Kidney (tissue), 14 donors: ENCODE results near the gene WWOX. TPM values are rescaled to one million over a fixed set of nuclear protein-coding genes. Genes with fewer than 3 reads are reported as not detected.

Experiments
- DNase-seq, 5 donors: peaks; one replicate each; pipeline ENCODE4 v3.0.0-alpha.2; 2013 to 2020
- FAIRE-seq: peaks from 2 replicates; lab custom pipeline; 2012; peaks lifted over from hg19 to GRCh38; lab: Jason Lieb, UNC
- H3K27ac ChIP-seq, 2 donors: one replicate each; pipeline ENCODE4 v1.7.0; 2013; ENCODE audit warnings: low read depth in 2 of 2, low read length in 2 of 2, inconsistent platforms in 1 of 2
- H3K27me3 ChIP-seq: one replicate; pipeline ENCODE4 v1.7.1; 2013; ENCODE audit warnings: low read length, inconsistent platforms; ENCODE audit not compliant: control insufficient read depth, insufficient read depth
- H3K36me3 ChIP-seq, 3 donors: one replicate each; pipeline versions ENCODE4 v1.7.0 to v1.7.1; 2013; ENCODE audit warnings: low read length in 3 of 3, control low read depth in 1 of 3, inconsistent platforms in 1 of 3; ENCODE audit not compliant: insufficient read depth in 3 of 3, control insufficient read depth in 2 of 3
- H3K4me1 ChIP-seq, 3 donors: one replicate each; pipeline versions ENCODE4 v1.7.0 to v1.7.1; 2013; ENCODE audit warnings: low read length in 3 of 3, inconsistent platforms in 1 of 3, low read depth in 1 of 3; ENCODE audit not compliant: control insufficient read depth in 2 of 3, insufficient read depth in 2 of 3
- H3K4me3 ChIP-seq, 3 donors: one replicate each; pipeline versions ENCODE4 v1.7.0 to v1.8.1; 2013; ENCODE audit warnings: low read length in 3 of 3, control low read depth in 1 of 3, inconsistent platforms in 1 of 3
- H3K9ac ChIP-seq, 3 donors: one replicate each; pipeline versions ENCODE4 v1.7.0 to v1.7.1; 2013; ENCODE audit warnings: low read length in 3 of 3, control low read depth in 1 of 3, inconsistent platforms in 1 of 3
- H3K9me3 ChIP-seq, 3 donors: one replicate each; pipeline versions ENCODE4 v1.7.0 to v1.7.1; 2013; ENCODE audit warnings: low read length in 3 of 3, control low read depth in 1 of 3, inconsistent platforms in 1 of 3; ENCODE audit not compliant: control insufficient read depth in 2 of 3, insufficient read depth in 1 of 3
- intact Hi-C: fragments of 100-400 bp; cut with DNase I; formaldehyde crosslinking; loops from one replicate; pipeline ENCODE4 v1.11.1; 2022
- polyA plus RNA-seq: library from polyadenylated mRNA; stranded (reverse); fragments of 350-450 nt; fragmentation: Illumina TruSeq; extraction: RNeasy Lipid Tissue Mini Kit (QIAGEN cat#74804); gene quantifications from one replicate; pipeline ENCODE4 v1.2.3, GENCODE V29; 2014; ENCODE audit warnings: low read depth, low replicate concordance; ENCODE audit not compliant: insufficient read depth
- total RNA-seq: library from RNA; stranded (reverse); fragmentation: NEBNext Ultra II Directional; extraction: Animal tissue kit (Norgen Biotek cat#: 25700); gene quantifications from one replicate; pipeline ENCODE4 v1.2.1, GENCODE V29; 2021
- TF ChIP-seq, protein P1 (sequence below): IDR thresholded peaks from 3 replicates; pipeline ENCODE4 v1.5.1; 2012; ENCODE audit warnings: mild to moderate bottlenecking, moderate library complexity, borderline replicate concordance; ENCODE audit not compliant: insufficient read depth; ENCODE audit errors: extremely low read depth
- donor health status: control.
- donor health status: control.
- donor health status: control.
- donor health status: control.
- donor health status: control.
- donor health status: DM: yes; HTN: yes; CAD: no.
- donor health status: Normal renal cell carcinoma (clear cell type).

The WWOX gene
- total and polyA plus RNA-seq, 2 donors from 2014 or later = 22.5 to 30.3 TPM

DNA sequence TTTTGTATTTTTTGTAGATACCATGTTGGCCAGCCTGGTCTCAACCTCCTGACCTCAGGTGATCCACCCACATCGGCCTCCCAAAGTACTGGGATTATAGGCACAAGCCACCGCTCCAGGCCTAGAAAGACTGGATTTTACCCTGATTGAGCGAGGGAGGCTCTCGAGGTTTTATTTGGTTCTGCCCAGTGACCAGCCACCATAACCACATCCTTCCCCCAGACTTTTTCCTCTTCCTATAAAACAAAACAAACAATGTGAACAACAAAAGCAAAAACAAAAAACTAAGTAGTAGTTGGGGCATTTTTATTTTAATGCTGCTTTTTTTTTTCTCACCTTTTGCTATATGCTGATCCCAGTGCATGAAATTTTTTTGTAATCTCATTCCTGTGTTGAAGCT, 991.5 kb downstream of the WWOX start:
- H3K27me3 ChIP-seq = no peaks in the 10 kb centered on the region
- DNase-seq = no peak
- H3K27ac ChIP-seq = no peak overlapping the region
- intact Hi-C loops = no loop called here
- no peaks in the 10 kb centered on the region for H3K9me3 ChIP-seq
- H3K9ac ChIP-seq = no peak overlapping the region
- H3K36me3 ChIP-seq = no peaks in the 10 kb centered on the region
- TF ChIP-seq, protein P1, sequence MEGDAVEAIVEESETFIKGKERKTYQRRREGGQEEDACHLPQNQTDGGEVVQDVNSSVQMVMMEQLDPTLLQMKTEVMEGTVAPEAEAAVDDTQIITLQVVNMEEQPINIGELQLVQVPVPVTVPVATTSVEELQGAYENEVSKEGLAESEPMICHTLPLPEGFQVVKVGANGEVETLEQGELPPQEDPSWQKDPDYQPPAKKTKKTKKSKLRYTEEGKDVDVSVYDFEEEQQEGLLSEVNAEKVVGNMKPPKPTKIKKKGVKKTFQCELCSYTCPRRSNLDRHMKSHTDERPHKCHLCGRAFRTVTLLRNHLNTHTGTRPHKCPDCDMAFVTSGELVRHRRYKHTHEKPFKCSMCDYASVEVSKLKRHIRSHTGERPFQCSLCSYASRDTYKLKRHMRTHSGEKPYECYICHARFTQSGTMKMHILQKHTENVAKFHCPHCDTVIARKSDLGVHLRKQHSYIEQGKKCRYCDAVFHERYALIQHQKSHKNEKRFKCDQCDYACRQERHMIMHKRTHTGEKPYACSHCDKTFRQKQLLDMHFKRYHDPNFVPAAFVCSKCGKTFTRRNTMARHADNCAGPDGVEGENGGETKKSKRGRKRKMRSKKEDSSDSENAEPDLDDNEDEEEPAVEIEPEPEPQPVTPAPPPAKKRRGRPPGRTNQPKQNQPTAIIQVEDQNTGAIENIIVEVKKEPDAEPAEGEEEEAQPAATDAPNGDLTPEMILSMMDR = no peak
- FAIRE-seq = no peak
- peaks cover 0 to 4% (median 0%) of the 10 kb centered on the region in 3 donors for H3K4me1 ChIP-seq
- H3K4me3 ChIP-seq = no peak overlapping the region

DNA sequence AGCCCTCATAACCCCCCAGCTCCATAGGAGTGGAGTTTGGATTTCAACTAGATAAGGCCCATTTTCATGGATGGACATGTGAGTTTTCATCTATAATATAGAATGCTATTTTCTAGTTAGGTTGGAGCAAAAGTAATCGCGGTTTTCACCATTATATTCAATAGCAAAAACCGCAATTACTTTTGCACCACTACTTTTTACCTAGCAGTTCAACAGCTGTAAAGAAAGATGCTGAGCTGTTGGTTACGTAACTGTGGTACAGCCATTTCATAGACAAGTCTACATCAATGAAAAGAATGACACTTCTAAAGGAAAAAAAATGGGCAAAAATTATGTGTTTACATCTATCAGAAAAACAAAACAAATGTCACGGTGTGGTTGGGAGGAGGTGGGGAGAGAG, 993.4 kb downstream of the WWOX start:
- TF ChIP-seq, protein P1 = no peak
- FAIRE-seq (no peak), DNase-seq (no peak)
- Histone ChIP-seq H3K36me3 (no peaks in the 10 kb centered on the region), H3K9ac (no peak overlapping the region), H3K9me3 (no peaks in the 10 kb centered on the region), H3K27ac (no peak overlapping the region), H3K4me1 (peaks cover 0 to 4% (median 0%) of the 10 kb centered on the region in 3 donors), H3K4me3 (no peak overlapping the region), H3K27me3 (no peaks in the 10 kb centered on the region)
- intact Hi-C loops = no loop called here

DNA sequence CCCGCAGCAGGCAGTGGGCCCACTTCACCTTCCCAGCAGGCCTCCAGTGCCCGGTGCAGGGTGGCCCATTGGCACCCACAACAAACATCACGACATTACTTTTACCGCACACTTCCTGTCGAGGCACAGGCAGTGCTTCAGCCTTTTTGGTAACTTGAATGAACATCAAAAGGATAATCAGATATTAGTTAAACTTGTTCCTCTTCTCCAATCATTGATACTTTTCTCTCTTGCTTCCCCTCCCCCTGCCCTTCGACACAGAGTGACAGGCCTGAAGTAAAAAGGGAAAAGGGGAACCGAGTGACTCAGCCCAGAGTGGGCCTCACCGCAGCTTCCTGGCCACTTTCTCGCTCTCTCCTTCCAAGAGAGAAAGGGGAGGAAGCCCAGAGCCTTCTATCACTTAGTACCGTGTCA, 994.1 kb downstream of the WWOX start:
- Histone ChIP-seq H3K4me1 (peaks cover 0 to 4% (median 0%) of the 10 kb centered on the region in 3 donors), H3K36me3 (no peaks in the 10 kb centered on the region), H3K9ac (no peak overlapping the region), H3K27me3 (no peaks in the 10 kb centered on the region), H3K9me3 (no peaks in the 10 kb centered on the region), H3K27ac (no peak overlapping the region), H3K4me3 (no peak overlapping the region)
- TF ChIP-seq, protein P1 = no peak
- FAIRE-seq = no peak
- intact Hi-C loops = no loop called here
- DNase-seq = no peak

DNA sequence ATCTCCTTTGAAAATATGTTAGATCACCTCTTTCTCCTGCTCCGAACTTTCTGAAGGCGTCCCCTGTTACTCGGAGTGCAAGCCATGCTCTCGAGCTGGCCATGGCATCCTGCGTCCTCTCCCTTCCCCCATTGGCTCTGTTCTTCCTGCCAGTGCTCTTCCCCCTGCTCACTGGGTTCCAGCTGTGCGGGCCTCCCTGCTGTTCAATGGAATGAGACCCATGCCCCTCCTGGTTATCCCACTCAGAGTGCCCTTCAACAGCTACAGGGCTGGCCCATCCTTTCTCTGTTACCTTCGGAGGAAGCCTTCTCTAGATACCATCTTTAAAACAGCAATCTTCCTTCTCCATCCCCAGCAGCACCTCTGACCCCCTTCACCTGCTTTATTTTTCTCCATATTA, 996.8 kb downstream of the WWOX start:
- no peak for DNase-seq
- intact Hi-C loops = no loop called here
- FAIRE-seq = no peak
- Histone ChIP-seq H3K9me3 (no peaks in the 10 kb centered on the region), H3K9ac (no peak overlapping the region), H3K27me3 (no peaks in the 10 kb centered on the region), H3K4me1 (no peaks in the 10 kb centered on the region), H3K36me3 (no peaks in the 10 kb centered on the region), H3K27ac (no peak overlapping the region), H3K4me3 (no peak overlapping the region)
- TF ChIP-seq, protein P1 = no peak
